Activated CD4-positive, alpha-beta T cell treated with anti-CD3 and anti-CD28 coated beads, Interleukin-10, Interleukin-2, amounts not matched to agents 100 ng/mL and 50 ng/mL, durations not matched to agents 16 hours and 8 hours (primary cell): ENCODE data around the gene GNG12.
A peak's percentile ranks its signal among the peaks of the same experiment; 100 is the strongest.

Source experiments
- DNase-seq: peaks from one replicate; pipeline ENCODE4 v3.0.0-alpha.2; 2020

GNG12 gene

GRCh38 chr1:67695963-67696362, 137.3 kb downstream of the GNG12 start:
- no peak for DNase-seq

- no peak for DNase-seq
Observed at GRCh38 chr1:67691712-67692111, 141.6 kb downstream of the GNG12 start.

- DNase-seq: no peak
Observed at GRCh38 chr1:67690411-67690810, 142.9 kb downstream of the GNG12 start.

GRCh38 chr1:67690018-67690363, 143.3 kb downstream of the GNG12 start:
- no peak for DNase-seq

- DNase-seq: no peak
Observed at GRCh38 chr1:67689267-67690017, 143.8 kb downstream of the GNG12 start.

GRCh38 chr1:67688526-67689219, 144.6 kb downstream of the GNG12 start:
- DNase-seq: no peak

- no peak for DNase-seq
Observed at GRCh38 chr1:67687649-67688048, 145.6 kb downstream of the GNG12 start.

GRCh38 chr1:67687198-67687545, 146.1 kb downstream of the GNG12 start:
- DNase-seq: no peak

- peak; percentile 79 for DNase-seq
Observed at GRCh38 chr1:67686267-67687197, 146.7 kb downstream of the GNG12 start.

- DNase-seq: peak; percentile 66
Observed at GRCh38 chr1:67685558-67686266, 147.6 kb downstream of the GNG12 start.

- peak; percentile 99 for DNase-seq
Observed at GRCh38 chr1:67685067-67685557, 148.2 kb downstream of the GNG12 start, which contains the start of gene GADD45A. TSS of gene GADD45A (plus strand) at chr1:67685201. CDS start at chr1:67685495, 294 bp downstream.

- DNase-seq: no peak
Observed at GRCh38 chr1:67684526-67685066, 148.7 kb downstream of the GNG12 start.

GRCh38 chr1:67683766-67684525, 149.3 kb downstream of the GNG12 start:
- DNase-seq: peak; percentile 40

GRCh38 chr1:67683316-67683715, 150.0 kb downstream of the GNG12 start:
- DNase-seq: no peak

- DNase-seq: no peak
Observed at GRCh38 chr1:67682659-67683197, 150.5 kb downstream of the GNG12 start.

- no peak for DNase-seq
Observed at GRCh38 chr1:67680486-67680885, 152.8 kb downstream of the GNG12 start.

GRCh38 chr1:67679691-67680090, 153.6 kb downstream of the GNG12 start:
- DNase-seq: no peak

GRCh38 chr1:67677930-67678329, 155.3 kb downstream of the GNG12 start:
- no peak for DNase-seq

GRCh38 chr1:67677408-67677807, 155.9 kb downstream of the GNG12 start:
- no peak for DNase-seq

GRCh38 chr1:67676946-67677345, 156.3 kb downstream of the GNG12 start:
- no peak for DNase-seq

- no peak for DNase-seq
Observed at GRCh38 chr1:67676287-67676686, 157.0 kb downstream of the GNG12 start.
